CD14-positive monocyte (primary cell): Measurements from ENCODE around the gene APOF. TPM values are rescaled to one million over a fixed set of nuclear protein-coding genes. Genes with fewer than 3 reads are reported as not detected.
A peak's percentile ranks its signal among the peaks of the same experiment; 100 is the strongest.

Experiments used
- DNase-seq, 3 donors: peaks; one replicate each; pipeline ENCODE4 v3.0.0-alpha.2; 2011 to 2022
- H2AFZ ChIP-seq: 2 replicates; pipeline ENCODE4 v1.6.0; 2012; ENCODE audit warnings: mild to moderate bottlenecking, low read depth, low read length, inconsistent platforms; ENCODE audit not compliant: insufficient read depth, poor library complexity, severe bottlenecking
- H3K27ac ChIP-seq, 2 donors: 1 replicate in 1 of 2; 2 replicates in 1 of 2; pipeline ENCODE4 v1.5.1; 2012 to 2013; ENCODE audit warnings: low read length in 2 of 2, control low read depth in 1 of 2, inconsistent platforms in 1 of 2, low read depth in 1 of 2, mild to moderate bottlenecking in 1 of 2
- H3K27me3 ChIP-seq, 2 donors: one replicate each; pipeline versions ENCODE4 v1.6.0 to v1.6.1; 2011 to 2013; ENCODE audit warnings: low read length in 2 of 2; ENCODE audit not compliant: control insufficient read depth in 2 of 2, insufficient read depth in 2 of 2
- H3K36me3 ChIP-seq, 2 donors: replicated peaks in 1 of 2; 1 replicate in 1 of 2; 2 replicates in 1 of 2; pipeline versions ENCODE4 v1.5.1 to v1.6.1; 2012 to 2013; ENCODE audit warnings: low read length in 2 of 2, control low read depth in 1 of 2, inconsistent platforms in 1 of 2, mild to moderate bottlenecking in 1 of 2; ENCODE audit not compliant: insufficient read depth in 2 of 2, control insufficient read depth in 1 of 2
- H3K4me1 ChIP-seq, 2 donors: 1 replicate in 1 of 2; 2 replicates in 1 of 2; pipeline versions ENCODE4 v1.5.1 to v1.6.1; 2012 to 2013; ENCODE audit warnings: low read length in 2 of 2, control low read depth in 1 of 2, inconsistent platforms in 1 of 2, mild to moderate bottlenecking in 1 of 2, moderate library complexity in 1 of 2; ENCODE audit not compliant: insufficient read depth in 2 of 2, control insufficient read depth in 1 of 2
- H3K4me2 ChIP-seq: replicated peaks from 2 replicates; pipeline ENCODE3; 2012; ENCODE audit warnings: low read length, moderate library complexity, mild to moderate bottlenecking; ENCODE audit not compliant: poor library complexity, severe bottlenecking; ENCODE audit errors: extremely low read depth
- H3K4me3 ChIP-seq, 3 experiments: fragments of 200-600 bp in 1 of 3; sonication (generic) in 1 of 3; replicated peaks in 1 of 3; 1 replicate in 2 of 3; 2 replicates in 1 of 3; pipeline ENCODE4 v1.5.1; 2011 to 2013; ENCODE audit warnings: low read length in 3 of 3, mild to moderate bottlenecking in 3 of 3, control low read depth in 2 of 3, low read depth in 2 of 3, inconsistent platforms in 1 of 3, moderate library complexity in 1 of 3
- H3K79me2 ChIP-seq: 2 replicates; pipeline ENCODE4 v1.6.0; 2012; ENCODE audit warnings: mild to moderate bottlenecking, control low read depth, inconsistent platforms, low read length, moderate library complexity; ENCODE audit not compliant: insufficient read depth
- H3K9ac ChIP-seq: 2 replicates; pipeline ENCODE4 v1.6.0; 2017; ENCODE audit warnings: low read length, mild to moderate bottlenecking; ENCODE audit not compliant: insufficient read depth, poor library complexity, severe bottlenecking
- H3K9me3 ChIP-seq, 2 donors: replicated peaks in 1 of 2; 1 replicate in 1 of 2; 2 replicates in 1 of 2; pipeline versions ENCODE4 v1.5.1 to v1.6.1; 2012 to 2013; ENCODE audit warnings: low read length in 2 of 2, control low read depth in 1 of 2; ENCODE audit not compliant: control insufficient read depth in 1 of 2, insufficient read depth in 1 of 2
- H4K20me1 ChIP-seq: 2 replicates; pipeline ENCODE4 v1.6.0; 2012; ENCODE audit warnings: mild to moderate bottlenecking, low read length, control low read depth, moderate library complexity; ENCODE audit not compliant: insufficient read depth
- H3K27ac Mint-ChIP-seq, 7 donors: one replicate each; pipeline ENCODE4 v1.8.0; 2020; ENCODE audit warnings: mild to moderate bottlenecking in 7 of 7, mixed read lengths in 7 of 7, moderate library complexity in 6 of 7, inconsistent platforms in 2 of 7
- H3K27me3 Mint-ChIP-seq, 3 donors: one replicate each; pipeline ENCODE4 v1.8.0; 2021 to 2022; ENCODE audit warnings: low read depth in 3 of 3, mild to moderate bottlenecking in 3 of 3, mixed read lengths in 3 of 3, moderate library complexity in 3 of 3, inconsistent platforms in 1 of 3
- H3K36me3 Mint-ChIP-seq, 2 donors: one replicate each; pipeline ENCODE4 v1.8.0; 2020; ENCODE audit warnings: mixed read lengths in 2 of 2, inconsistent platforms in 1 of 2, mild to moderate bottlenecking in 1 of 2
- H3K4me1 Mint-ChIP-seq: one replicate; pipeline ENCODE4 v1.8.0; 2020; ENCODE audit warnings: mild to moderate bottlenecking, mixed read lengths
- H3K4me3 Mint-ChIP-seq, 2 donors: one replicate each; pipeline ENCODE4 v1.8.0; 2020; ENCODE audit warnings: mild to moderate bottlenecking in 2 of 2, mixed read lengths in 2 of 2, moderate library complexity in 1 of 2
- H3K9me3 Mint-ChIP-seq, 7 donors: one replicate each; pipeline ENCODE4 v1.8.0; 2020 to 2022; ENCODE audit warnings: mixed read lengths in 7 of 7, mild to moderate bottlenecking in 6 of 7, moderate library complexity in 6 of 7, inconsistent platforms in 2 of 7
- WGBS: methylation state at CpG from one replicate; pipeline ENCODE4 v1.1.5; 2013; ENCODE audit warnings: missing lambda C conversion rate; ENCODE audit not compliant: insufficient coverage; 5-methylcytosine and 5-hydroxymethylcytosine counted together
- intact Hi-C, 2 donors: fragments of 100-400 bp; cut with micrococcal nuclease; formaldehyde crosslinking; loops; one replicate each; pipeline versions ENCODE4 v1.15.0 to v1.15.1; 2023
- polyA minus RNA-seq: library from RNA; depleted of rRNA, polyadenylated mRNA; stranded (reverse); fragments of >200 nt; gene quantifications from 2 replicates; pipeline ENCODE4 v1.2.3, GENCODE V29; 2012
- polyA plus RNA-seq, 3 donors: library from polyadenylated mRNA; depleted of rRNA in 1 of 3; unstranded in 2 of 3; stranded (reverse) in 1 of 3; fragments of 300-500 nt in 2 of 3; fragments of >200 nt in 1 of 3; fragmentation: Illumina TruSeq in 2 of 3; gene quantifications; 1 replicate in 2 of 3; 2 replicates in 1 of 3; pipeline ENCODE4 v1.2.3, GENCODE V29; 2012 to 2021
- total RNA-seq, 12 experiments: library from RNA in 1 of 12; stranded (reverse) in 1 of 12; fragments of 120-200 nt in 1 of 12; gene quantifications; one replicate each; pipeline ENCODE4 v1.2.4 and lab custom pipeline; 2013 to 2026; ENCODE audit warnings: mixed read lengths in 6 of 12, inconsistent platforms in 1 of 12
- TF ChIP-seq, protein P1 (sequence below): fragments of 200-600 bp; IDR thresholded peaks from one replicate; pipeline ENCODE4 v1.8.0; 2022; ENCODE audit warnings: antibody characterized with exemption, mild to moderate bottlenecking

APOF gene, protein sequence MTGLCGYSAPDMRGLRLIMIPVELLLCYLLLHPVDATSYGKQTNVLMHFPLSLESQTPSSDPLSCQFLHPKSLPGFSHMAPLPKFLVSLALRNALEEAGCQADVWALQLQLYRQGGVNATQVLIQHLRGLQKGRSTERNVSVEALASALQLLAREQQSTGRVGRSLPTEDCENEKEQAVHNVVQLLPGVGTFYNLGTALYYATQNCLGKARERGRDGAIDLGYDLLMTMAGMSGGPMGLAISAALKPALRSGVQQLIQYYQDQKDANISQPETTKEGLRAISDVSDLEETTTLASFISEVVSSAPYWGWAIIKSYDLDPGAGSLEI
- total RNA-seq (2013) = not detected
- polyA plus RNA-seq (not detected), polyA minus RNA-seq (not detected in 2 replicates), total RNA-seq (lab: John Stamatoyannopoulos, UW) (0 to 0.60 (median 0.04) reads per million in 11 experiments)

DNA sequence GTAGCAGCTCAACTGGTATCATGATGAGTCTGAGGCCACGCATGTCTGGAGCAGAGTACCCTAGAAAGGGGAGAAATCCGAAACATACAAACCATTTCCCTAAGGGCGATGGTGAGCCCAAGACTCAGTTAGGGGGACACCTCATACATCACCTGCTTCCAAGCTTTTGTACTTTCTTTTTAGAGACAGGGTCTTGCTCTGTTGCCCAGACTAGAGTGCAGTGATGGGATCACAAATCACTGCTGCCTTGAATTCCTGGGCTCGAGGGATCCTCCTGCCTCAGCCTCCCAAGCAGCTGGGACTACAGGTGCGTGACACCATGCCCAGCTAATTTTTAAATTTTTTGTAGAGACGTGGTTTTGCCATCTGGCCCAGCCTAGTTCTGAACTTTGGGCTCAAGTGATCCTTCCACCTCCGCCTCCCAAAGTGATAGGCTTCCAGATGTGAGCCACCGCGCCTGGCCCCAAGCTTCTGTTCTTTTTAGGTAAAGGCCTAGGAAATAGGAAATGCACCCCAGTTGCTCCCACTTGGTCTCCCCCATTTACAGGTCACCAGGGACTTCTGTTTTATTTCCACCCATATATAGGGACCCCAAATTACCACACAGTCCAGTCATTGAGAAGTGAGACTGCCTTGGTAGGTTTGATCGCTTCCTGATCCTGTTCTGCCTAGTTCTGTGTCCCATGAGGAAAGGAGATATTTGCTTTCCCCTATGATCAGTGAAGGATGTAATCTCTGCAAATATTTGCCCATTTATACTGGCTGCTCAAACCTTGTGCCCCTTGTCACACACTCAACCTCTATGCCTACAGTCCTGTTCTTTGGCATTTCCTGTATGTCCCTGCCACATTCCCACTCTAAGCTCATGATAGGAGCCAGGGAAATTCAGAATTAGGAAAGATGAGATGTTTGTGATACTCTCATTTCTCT, at the start of gene APOF:
APOF (minus strand) TSS at position 728 of the 930 bp plus-strand sequence; CDS start at position 616, 112 bp downstream.
- H3K27me3 Mint-ChIP-seq = peaks cover 0 to 2% (median 1%) of the 10 kb centered on the region in 3 donors
- H3K27ac Mint-ChIP-seq = peak within 1 kb of the TSS in 1 of 7 donors; percentile 21
- peaks cover 26% of the 10 kb centered on the region for H3K4me1 Mint-ChIP-seq
- Histone ChIP-seq H3K9me3 (no peaks in the 10 kb centered on the region), H3K4me1 (peaks cover 19 to 23% of the 10 kb centered on the region in 2 donors), H2AFZ (peak within 1 kb of the TSS; percentile 36), H4K20me1 (peaks cover 15% of the 10 kb centered on the region), H3K4me2 (no peak within 1 kb of the TSS), H3K9ac (no peak within 1 kb of the TSS), H3K27ac (no peak within 1 kb of the TSS), H3K79me2 (peaks cover 29% of the 10 kb centered on the region), H3K4me3 (no peak within 1 kb of the TSS), H3K36me3 (no peaks in the 10 kb centered on the region), H3K27me3 (no peaks in the 10 kb centered on the region)
- DNase-seq = no peak
- intact Hi-C loops = loop anchor here (5.0 to 10.0 kb wide), 3 partner anchors 45 to 102 kb away; partner anchors contain the start of genes CNPY2 (in 2 of the 2), MIP (in 1 of the 2) and SPRYD4 (in 1 of the 2)
- H3K36me3 Mint-ChIP-seq = peaks cover 1 to 7% of the 10 kb centered on the region in 2 donors
- WGBS = 95% methylated on average over 3 of the region's 10 CpGs
- H3K4me3 Mint-ChIP-seq = no peak within 1 kb of the TSS
- TF ChIP-seq, protein P1, sequence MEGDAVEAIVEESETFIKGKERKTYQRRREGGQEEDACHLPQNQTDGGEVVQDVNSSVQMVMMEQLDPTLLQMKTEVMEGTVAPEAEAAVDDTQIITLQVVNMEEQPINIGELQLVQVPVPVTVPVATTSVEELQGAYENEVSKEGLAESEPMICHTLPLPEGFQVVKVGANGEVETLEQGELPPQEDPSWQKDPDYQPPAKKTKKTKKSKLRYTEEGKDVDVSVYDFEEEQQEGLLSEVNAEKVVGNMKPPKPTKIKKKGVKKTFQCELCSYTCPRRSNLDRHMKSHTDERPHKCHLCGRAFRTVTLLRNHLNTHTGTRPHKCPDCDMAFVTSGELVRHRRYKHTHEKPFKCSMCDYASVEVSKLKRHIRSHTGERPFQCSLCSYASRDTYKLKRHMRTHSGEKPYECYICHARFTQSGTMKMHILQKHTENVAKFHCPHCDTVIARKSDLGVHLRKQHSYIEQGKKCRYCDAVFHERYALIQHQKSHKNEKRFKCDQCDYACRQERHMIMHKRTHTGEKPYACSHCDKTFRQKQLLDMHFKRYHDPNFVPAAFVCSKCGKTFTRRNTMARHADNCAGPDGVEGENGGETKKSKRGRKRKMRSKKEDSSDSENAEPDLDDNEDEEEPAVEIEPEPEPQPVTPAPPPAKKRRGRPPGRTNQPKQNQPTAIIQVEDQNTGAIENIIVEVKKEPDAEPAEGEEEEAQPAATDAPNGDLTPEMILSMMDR = no peak
- H3K9me3 Mint-ChIP-seq = no peaks in the 10 kb centered on the region
